Measurements from ENCODE around the gene DISC1. TPM values are rescaled to one million over a fixed set of nuclear protein-coding genes. Genes with fewer than 3 reads are reported as not detected.

DISC1 gene
- total RNA-seq, 1 experiment from 2014 or later: 9.8 TPM

- TF ChIP-seq CTCF (IDR thresholded peaks at IDR 0.05; ENCODE audit: unreplicated experiment): no peak
- CTCF ChIA-PET: interaction anchor here (0.7 to 0.9 kb wide), 3 partner anchors 20 to 1376 kb away, joined by 3 to 7 read pairs (median 4); partner anchors contain the start of gene MAP3K21
- no TSS peak for BruUV-seq (replicated peaks)
- Mint-ChIP-seq H3K4me1 (ENCODE audit: low read depth, unreplicated experiment) (peaks cover 26% of the 10 kb centered on the region), H3K9me3 (ENCODE audit: low read depth, unreplicated experiment) (peaks cover 1% of the 10 kb centered on the region), H3K36me3 (ENCODE audit: insufficient read depth, unreplicated experiment) (no peaks in the 10 kb centered on the region), H3K4me3 (ENCODE audit: low read depth, unreplicated experiment) (no peak overlapping the region), H3K27me3 (ENCODE audit: unreplicated experiment) (no peaks in the 10 kb centered on the region), H3K27ac (ENCODE audit: unreplicated experiment) (no peak overlapping the region)
- intact Hi-C loops (cut with micrococcal nuclease; ENCODE audit: unreplicated experiment): no loop called here
- DNase-seq: no peak
Measured at GRCh38 chr1:231951374-231951773, 324.8 kb downstream of the DISC1 start.

GRCh38 chr1:231952154-231952553 lies 325.6 kb downstream of the DISC1 start:
- intact Hi-C loops (cut with micrococcal nuclease; ENCODE audit: unreplicated experiment): no loop called here
- Mint-ChIP-seq H3K27ac (ENCODE audit: unreplicated experiment) (no peak overlapping the region), H3K4me1 (ENCODE audit: low read depth, unreplicated experiment) (peaks cover 26% of the 10 kb centered on the region), H3K4me3 (ENCODE audit: low read depth, unreplicated experiment) (no peak overlapping the region), H3K9me3 (ENCODE audit: low read depth, unreplicated experiment) (peaks cover 2% of the 10 kb centered on the region), H3K36me3 (ENCODE audit: insufficient read depth, unreplicated experiment) (no peaks in the 10 kb centered on the region), H3K27me3 (ENCODE audit: unreplicated experiment) (no peaks in the 10 kb centered on the region)
- DNase-seq: no peak
- no peak for TF ChIP-seq CTCF (IDR thresholded peaks at IDR 0.05; ENCODE audit: unreplicated experiment)
- BruUV-seq (replicated peaks): no TSS peak
- CTCF ChIA-PET: interaction anchor here (0.7 kb wide), 2 partner anchors 24 to 1375 kb away, joined by 4 to 7 read pairs; partner anchors contain the start of gene MAP3K21

GRCh38 chr1:231953660-231954059 lies 327.1 kb downstream of the DISC1 start:
- Mint-ChIP-seq H3K4me3 (ENCODE audit: low read depth, unreplicated experiment) (peak overlapping the region; percentile 28), H3K9me3 (ENCODE audit: low read depth, unreplicated experiment) (peaks cover 2% of the 10 kb centered on the region), H3K27me3 (ENCODE audit: unreplicated experiment) (no peaks in the 10 kb centered on the region), H3K36me3 (ENCODE audit: insufficient read depth, unreplicated experiment) (no peaks in the 10 kb centered on the region), H3K27ac (ENCODE audit: unreplicated experiment) (peak overlapping the region; percentile 33), H3K4me1 (ENCODE audit: low read depth, unreplicated experiment) (peaks cover 26% of the 10 kb centered on the region)
- no TSS peak for BruUV-seq (replicated peaks)
- CTCF ChIA-PET: interaction anchor here (1.3 kb wide), 1 partner anchor 9 kb away, joined by 5 read pairs; no protein-coding TSS in a partner anchor
- peak; percentile 32 for DNase-seq
- TF ChIP-seq CTCF (IDR thresholded peaks at IDR 0.05; ENCODE audit: unreplicated experiment): no peak
- intact Hi-C loops (cut with micrococcal nuclease; ENCODE audit: unreplicated experiment): no loop called here

GRCh38 chr1:231954751-231955150 lies 328.2 kb downstream of the DISC1 start:
- Mint-ChIP-seq H3K4me3 (ENCODE audit: low read depth, unreplicated experiment) (no peak overlapping the region), H3K9me3 (ENCODE audit: low read depth, unreplicated experiment) (peaks cover 2% of the 10 kb centered on the region), H3K36me3 (ENCODE audit: insufficient read depth, unreplicated experiment) (no peaks in the 10 kb centered on the region), H3K4me1 (ENCODE audit: low read depth, unreplicated experiment) (peaks cover 26% of the 10 kb centered on the region), H3K27ac (ENCODE audit: unreplicated experiment) (no peak overlapping the region), H3K27me3 (ENCODE audit: unreplicated experiment) (no peaks in the 10 kb centered on the region)
- DNase-seq: no peak
- CTCF ChIA-PET: no interaction called here
- BruUV-seq (replicated peaks): no TSS peak
- no peak for TF ChIP-seq CTCF (IDR thresholded peaks at IDR 0.05; ENCODE audit: unreplicated experiment)
- intact Hi-C loops (cut with micrococcal nuclease; ENCODE audit: unreplicated experiment): no loop called here

All from Calu3 (cell line).